ENCODE data around the gene SLC2A6. TPM values are rescaled to one million over a fixed set of nuclear protein-coding genes. Genes with fewer than 3 reads are reported as not detected.

Gene SLC2A6
- total and polyA plus RNA-seq, 2 of the 8 experiments (the other 6 are each of a cell fraction or from before 2014, with no cell fraction given) = 16.6 to 17.8 TPM

- Histone ChIP-seq H3K9ac (replicated peaks in 1 of 4; ENCODE audit: extremely low read depth in 1 of 4, low read depth in 3 of 4, low read length in 3 of 4) (no peak overlapping the region), H2BK12ac (ENCODE audit: low read depth, low read length) (no peak overlapping the region), H4K5ac (ENCODE audit: insufficient read length, low read depth, low read length) (no peak overlapping the region), H3K9me3 (ENCODE audit: insufficient read depth in 2 of 2, low read depth in 1 of 2, low read length in 1 of 2) (no peaks in the 10 kb centered on the region), H3K27me3 (replicated peaks in 1 of 4; ENCODE audit: control insufficient read depth in 3 of 4, extremely low read depth in 1 of 4, insufficient read depth in 3 of 4, low read length in 3 of 4) (no peaks in the 10 kb centered on the region), H4K20me1 (replicated peaks in 1 of 2; ENCODE audit: control insufficient read depth in 1 of 2, insufficient read depth in 2 of 2, low read length in 2 of 2) (peaks cover 1 to 22% of the 10 kb centered on the region in 2 experiments), H3K27ac (ENCODE audit: low read depth, low read length) (no peak overlapping the region), H3K23me2 (ENCODE audit: low read depth, low read length) (no peaks in the 10 kb centered on the region), H4K91ac (replicated peaks; ENCODE audit: insufficient read length, low read length) (no peak overlapping the region), H2AFZ (ENCODE audit: low read length) (no peak overlapping the region), H2BK20ac (ENCODE audit: low read length) (no peak overlapping the region), H3K23ac (ENCODE audit: insufficient read length) (no peak overlapping the region), H3K79me2 (ENCODE audit: control insufficient read depth in 1 of 2, insufficient read depth in 2 of 2, low read length in 2 of 2) (no peaks in the 10 kb centered on the region), H2BK120ac (replicated peaks; ENCODE audit: low read depth, low read length) (no peak overlapping the region), H3K4me1 (replicated peaks in 1 of 4; ENCODE audit: control insufficient read depth in 3 of 4, insufficient read depth in 4 of 4, low read length in 3 of 4) (peaks cover 0 to 1% (median 0%) of the 10 kb centered on the region in 4 experiments; a peak in 2 of 7 replicates), H3K4me3 (ENCODE audit: extremely low read depth in 1 of 4, insufficient read depth in 2 of 4, low read depth in 3 of 4, low read length in 4 of 4) (no peak overlapping the region), H2BK5ac (ENCODE audit: low read depth, low read length) (no peak overlapping the region), H3K56ac (replicated peaks; ENCODE audit: insufficient read length, low read depth, low read length) (no peak overlapping the region), H3K36me3 (ENCODE audit: control insufficient read depth in 2 of 4, insufficient read depth in 4 of 4, low read length in 3 of 4) (peaks cover 0 to 6% (median 0%) of the 10 kb centered on the region in 4 experiments; a peak in 2 of 8 replicates), H2AK5ac (ENCODE audit: low read depth, low read length) (no peak overlapping the region), H4K8ac (ENCODE audit: extremely low read depth, insufficient read depth, low read length) (peak overlapping the region; percentile 77), H3K79me1 (ENCODE audit: low read depth, low read length) (no peaks in the 10 kb centered on the region; the same call in 1 of the 2 replicates), H3K4me2 (ENCODE audit: insufficient read depth in 1 of 2, low read depth in 2 of 2, low read length in 2 of 2) (no peak overlapping the region), H2BK15ac (ENCODE audit: low read length) (no peak overlapping the region), H3K18ac (ENCODE audit: extremely low read depth, low read length) (no peak overlapping the region), H3K14ac (ENCODE audit: insufficient read length) (no peak overlapping the region), H3K4ac (replicated peaks; ENCODE audit: insufficient read length, low read depth, low read length) (no peak overlapping the region)
- ChIA-PET POLR2A (ENCODE audit: partially characterized antibody) (interaction anchor here (0.7 to 3.5 kb wide), 10 partner anchors 8 to 124 kb away, joined by 3 to 19 read pairs (median 4); partner anchors contain the start of genes CACFD1, MED22, RPL7A and SLC2A6), CTCF (ENCODE audit: partially characterized antibody) (interaction anchor here (0.7 to 2.4 kb wide), 6 partner anchors 9 to 62 kb away, joined by 3 to 17 read pairs (median 3); partner anchors contain the start of gene SLC2A6)
- 88% methylated on average over 6 of the region's 11 CpGs; no CpG with 5 or more reads in 1 of the 2 experiments for WGBS, 2 experiments (ENCODE audit: extremely low coverage in 1 of 2, insufficient coverage in 1 of 2, insufficient read length in 1 of 2, insufficient replicate concordance in 2 of 2, low coverage in 1 of 2, low lambda C conversion rate in 2 of 2, missing lambda C conversion rate in 1 of 2)
- FAIRE-seq (no peak), DNase-seq (ENCODE audit: low read depth in 1 of 2, low spot score in 2 of 2) (no peak)
- TF ChIP-seq SIX5 (IDR thresholded peaks at IDR 0.05; ENCODE audit: low read depth, low read length) (no peak), HDAC6 (IDR thresholded peaks at IDR 0.05; ENCODE audit: low read depth, low read length) (no peak), CHD1 (IDR thresholded peaks at IDR 0.05; ENCODE audit: low read depth, low read length) (no peak), CBX5 (IDR thresholded peaks at IDR 0.05; ENCODE audit: low read depth, low read length) (no peak), NRF1 (IDR thresholded peaks at IDR 0.05; ENCODE audit: low read depth, low read length) (no peak), SAP30 (IDR thresholded peaks at IDR 0.05; ENCODE audit: insufficient read depth, insufficient replicate concordance, low read length) (no peak), SRF (IDR thresholded peaks at IDR 0.05; ENCODE audit: low read depth, low read length) (no peak), MAFK (IDR thresholded peaks at IDR 0.05; ENCODE audit: low read depth, low read length) (no peak), RNF2 (IDR thresholded peaks at IDR 0.05; ENCODE audit: borderline replicate concordance, low read depth, low read length, missing control alignments, poor library complexity, severe bottlenecking) (no peak), PHF8 (conservative IDR thresholded peaks at IDR 0.05; ENCODE audit: low read depth, low read length) (no peak), SP4 (IDR thresholded peaks at IDR 0.05; ENCODE audit: low read length) (no peak), TEAD4 (IDR thresholded peaks at IDR 0.05; ENCODE audit: low read depth, low read length) (no peak), POLR2A (IDR thresholded peaks at IDR 0.05; ENCODE audit: control extremely low read depth in 1 of 2, low read depth in 2 of 2, low read length in 2 of 2) (no peak), SUZ12 (IDR thresholded peaks at IDR 0.05; ENCODE audit: low read length) (no peak), JUND (IDR thresholded peaks at IDR 0.05; ENCODE audit: low read length) (no peak)
These were observed 10.5 kb downstream of the SLC2A6 start for GRCh38 chr9:133468374-133468773.
